ENCODE measurements around the gene ERBB4. TPM values are rescaled to one million over a fixed set of nuclear protein-coding genes. Genes with fewer than 3 reads are reported as not detected.
A peak's percentile ranks its signal among the peaks of the same experiment; 100 is the strongest.

The ERBB4 gene
- total RNA-seq, 1 donor from 2014 or later: 1.8 TPM

GRCh38 chr2:211405036-211405435 is 1133.6 kb downstream of the ERBB4 start:
- H3K27ac Mint-ChIP-seq (ENCODE audit: unreplicated experiment): no peak overlapping the region
- no peak for TF ChIP-seq CTCF (IDR thresholded peaks at IDR 0.05; ENCODE audit: partially characterized antibody, unreplicated experiment)
- no peak for DNase-seq
- no peaks in the 10 kb centered on the region for H3K36me3 Mint-ChIP-seq (ENCODE audit: unreplicated experiment)
- no peaks in the 10 kb centered on the region for H3K9me3 Mint-ChIP-seq (ENCODE audit: unreplicated experiment)
- no peaks in the 10 kb centered on the region for H3K27me3 Mint-ChIP-seq (ENCODE audit: unreplicated experiment)
- H3K4me3 Mint-ChIP-seq (ENCODE audit: unreplicated experiment): no peak overlapping the region
- H3K4me1 Mint-ChIP-seq (ENCODE audit: low read depth, unreplicated experiment): no peaks in the 10 kb centered on the region

- no peak overlapping the region for H3K27ac Mint-ChIP-seq (ENCODE audit: unreplicated experiment)
- no peaks in the 10 kb centered on the region for H3K4me1 Mint-ChIP-seq (ENCODE audit: low read depth, unreplicated experiment)
Observed at GRCh38 chr2:211404098-211404497, 1134.5 kb downstream of the ERBB4 start.

GRCh38 chr2:211401328-211401727 is 1137.3 kb downstream of the ERBB4 start:
- no peaks in the 10 kb centered on the region for H3K27me3 Mint-ChIP-seq (ENCODE audit: unreplicated experiment)
- no peak overlapping the region for H3K4me3 Mint-ChIP-seq (ENCODE audit: unreplicated experiment)
- DNase-seq: no peak
- peaks cover 4% of the 10 kb centered on the region for H3K4me1 Mint-ChIP-seq (ENCODE audit: low read depth, unreplicated experiment)
- H3K9me3 Mint-ChIP-seq (ENCODE audit: unreplicated experiment): no peaks in the 10 kb centered on the region
- H3K27ac Mint-ChIP-seq (ENCODE audit: unreplicated experiment): no peak overlapping the region
- no peak for TF ChIP-seq CTCF (IDR thresholded peaks at IDR 0.05; ENCODE audit: partially characterized antibody, unreplicated experiment)
- no peaks in the 10 kb centered on the region for H3K36me3 Mint-ChIP-seq (ENCODE audit: unreplicated experiment)

More at GRCh38 chr2:211404098-211404497, 1134.5 kb downstream of the ERBB4 start:
- no peak for DNase-seq
- Mint-ChIP-seq H3K9me3 (ENCODE audit: unreplicated experiment) (no peaks in the 10 kb centered on the region), H3K27me3 (ENCODE audit: unreplicated experiment) (no peaks in the 10 kb centered on the region), H3K4me3 (ENCODE audit: unreplicated experiment) (no peak overlapping the region), H3K36me3 (ENCODE audit: unreplicated experiment) (no peaks in the 10 kb centered on the region)
- no peak for TF ChIP-seq CTCF (IDR thresholded peaks at IDR 0.05; ENCODE audit: partially characterized antibody, unreplicated experiment)

- Mint-ChIP-seq H3K27ac (ENCODE audit: unreplicated experiment) (no peak overlapping the region), H3K4me1 (ENCODE audit: low read depth, unreplicated experiment) (peaks cover 4% of the 10 kb centered on the region), H3K36me3 (ENCODE audit: unreplicated experiment) (no peaks in the 10 kb centered on the region), H3K4me3 (ENCODE audit: unreplicated experiment) (no peak overlapping the region), H3K27me3 (ENCODE audit: unreplicated experiment) (no peaks in the 10 kb centered on the region), H3K9me3 (ENCODE audit: unreplicated experiment) (no peaks in the 10 kb centered on the region)
- TF ChIP-seq CTCF (IDR thresholded peaks at IDR 0.05; ENCODE audit: partially characterized antibody, unreplicated experiment): no peak
- DNase-seq: no peak
Observed at GRCh38 chr2:211397764-211398163, 1140.8 kb downstream of the ERBB4 start.

- Mint-ChIP-seq H3K4me1 (ENCODE audit: low read depth, unreplicated experiment) (peaks cover 7% of the 10 kb centered on the region), H3K4me3 (ENCODE audit: unreplicated experiment) (no peak overlapping the region), H3K36me3 (ENCODE audit: unreplicated experiment) (no peaks in the 10 kb centered on the region), H3K27me3 (ENCODE audit: unreplicated experiment) (no peaks in the 10 kb centered on the region), H3K9me3 (ENCODE audit: unreplicated experiment) (no peaks in the 10 kb centered on the region), H3K27ac (ENCODE audit: unreplicated experiment) (peak overlapping the region; percentile 56)
- TF ChIP-seq CTCF (IDR thresholded peaks at IDR 0.05; ENCODE audit: partially characterized antibody, unreplicated experiment): no peak
- no peak for DNase-seq
Observed at GRCh38 chr2:211396815-211397214, 1141.8 kb downstream of the ERBB4 start.
